K562 (cell line): Measurements from ENCODE around the gene RNF114. TPM values are rescaled to one million over a fixed set of nuclear protein-coding genes. Genes with fewer than 3 reads are reported as not detected.

Experiments
- ATAC-seq: fragments of 200-7000 bp; cut with Tn5 transposase; 3 replicates; pipeline ENCODE4 v1.9.1; 2020; ENCODE audit warnings: moderate library complexity
- BruUV-seq: library from RNA; stranded (reverse); fragments of 400-500 nt; replicated peaks from 2 replicates; lab custom pipeline; 2021; lab: Mats Ljungman, UMichigan
- CTCF ChIA-PET: fragments of 300-600 bp; formaldehyde crosslinking; extraction: SDS; loops from one replicate; lab custom pipeline; 2021; ENCODE audit warnings: low intra/inter-chr PET ratio; lab: Yijun Ruan, JAX
- POLR2A ChIA-PET: fragments of 300-600, 350-650 bp; sonication (Branson Sonifier 250); formaldehyde crosslinking; extraction: SDS; loops from one replicate; lab custom pipeline; 2021; ENCODE audit warnings: antibody characterized with exemption, inconsistent platforms; lab: Yijun Ruan, JAX
- DNase-seq, 4 experiments: peaks; one replicate each; pipeline versions ENCODE4 v3.0.0 to v3.0.0-alpha.2; 2011 to 2018; ENCODE audit warnings: low spot score in 3 of 4, mixed read lengths in 3 of 4; ENCODE audit errors: extremely low read depth in 1 of 4
- FAIRE-seq: peaks from 2 replicates; lab custom pipeline; 2011; peaks lifted over from hg19 to GRCh38; lab: Jason Lieb, UNC
- H2AFZ ChIP-seq: 2 replicates; pipeline ENCODE4 v1.6.0; 2011; ENCODE audit warnings: low read depth, low read length, control low read depth, inconsistent platforms
- H3K27ac ChIP-seq: fragments of 200-600 bp; 3 replicates; pipeline ENCODE4 v1.8.0; 2011; ENCODE audit warnings: low read depth, mild to moderate bottlenecking, control low read depth, inconsistent platforms, low read length, moderate library complexity, mixed read lengths; ENCODE audit errors: extremely low read depth
- H3K27me3 ChIP-seq, 2 experiments: fragments of 300-600 bp in 1 of 2; 2 replicates in 1 of 2; 3 replicates in 1 of 2; pipeline versions ENCODE4 v1.6.0 to v1.8.0; 2011; ENCODE audit warnings: inconsistent platforms in 2 of 2, low read length in 2 of 2, mild to moderate bottlenecking in 1 of 2, mixed read lengths in 1 of 2, moderate library complexity in 1 of 2; ENCODE audit not compliant: control insufficient read depth in 2 of 2, insufficient read depth in 2 of 2
- H3K36me3 ChIP-seq: fragments of 300-600 bp; 3 replicates; pipeline ENCODE4 v1.8.0; 2011; ENCODE audit warnings: mild to moderate bottlenecking, low read length, inconsistent platforms; ENCODE audit not compliant: control insufficient read depth, insufficient read depth
- H3K4me1 ChIP-seq, 2 experiments: fragments of 200-600 bp in 1 of 2; replicated peaks in 1 of 2; 2 replicates in 1 of 2; 3 replicates in 1 of 2; pipeline versions ENCODE4 v1.5.1 to v1.8.0; 2011; ENCODE audit warnings: inconsistent platforms in 2 of 2, low read length in 2 of 2, mild to moderate bottlenecking in 1 of 2, mixed read lengths in 1 of 2, moderate library complexity in 1 of 2; ENCODE audit not compliant: control insufficient read depth in 2 of 2, insufficient read depth in 2 of 2
- H3K4me2 ChIP-seq: 2 replicates; pipeline ENCODE4 v1.6.1; 2011; ENCODE audit warnings: low read length, control low read depth, inconsistent platforms, mixed read lengths; ENCODE audit not compliant: insufficient read depth
- H3K4me3 ChIP-seq: fragments of 200-600 bp; sonication (generic), shearing (Covaris generic); 2 replicates; pipeline ENCODE4 v1.5.1; 2016; ENCODE audit warnings: control low read depth, inconsistent platforms
- H3K79me2 ChIP-seq: fragments of 200-600 bp; 3 replicates; pipeline ENCODE4 v1.8.0; 2011; ENCODE audit warnings: low read length, inconsistent platforms; ENCODE audit not compliant: control insufficient read depth, insufficient read depth
- H3K9ac ChIP-seq, 2 experiments: 2 replicates each; pipeline versions ENCODE4 v1.6.0 to v1.6.1; 2011; ENCODE audit warnings: low read depth in 2 of 2, low read length in 2 of 2, control low read depth in 1 of 2, inconsistent platforms in 1 of 2, mild to moderate bottlenecking in 1 of 2, mixed read lengths in 1 of 2; ENCODE audit not compliant: insufficient read depth in 1 of 2
- H3K9me1 ChIP-seq: one replicate; pipeline ENCODE4 v1.6.0; 2011; ENCODE audit warnings: inconsistent platforms, mild to moderate bottlenecking, low read length, moderate library complexity; ENCODE audit not compliant: control insufficient read depth, insufficient read depth
- H3K9me3 ChIP-seq: replicated peaks from 2 replicates; pipeline ENCODE4 v1.5.1; 2011; ENCODE audit warnings: low read depth, low read length, inconsistent platforms; ENCODE audit not compliant: control insufficient read depth, insufficient read depth
- H4K20me1 ChIP-seq: replicated peaks from 2 replicates; pipeline ENCODE4 v1.6.1; 2011; ENCODE audit warnings: low read length, inconsistent platforms, mixed read lengths; ENCODE audit not compliant: control insufficient read depth, insufficient read depth
- ARID2 ChIP-seq: fragments of 450-650 bp; IDR thresholded peaks from 2 replicates; pipeline ENCODE4 v1.6.1; 2017; ENCODE audit warnings: antibody characterized with exemption, mild to moderate bottlenecking
- ELK1 ChIP-seq: sonication (generic); formaldehyde crosslinking; IDR thresholded peaks from 2 replicates; pipeline ENCODE4 v1.8.1; 2022; ENCODE audit warnings: missing genetic modification reagents
- ERF ChIP-seq: fragments of 450-650 bp; formaldehyde crosslinking; IDR thresholded peaks from 2 replicates; pipeline ENCODE4 v1.4.0; 2020; ENCODE audit warnings: mild to moderate bottlenecking, mixed read lengths
- GABPB1 ChIP-seq: sonication (generic); formaldehyde crosslinking; IDR thresholded peaks from 2 replicates; pipeline ENCODE4 v1.8.0; 2022; ENCODE audit warnings: mild to moderate bottlenecking, missing genetic modification reagents
- LARP7 ChIP-seq: fragments of 450-650 bp; IDR thresholded peaks from 2 replicates; pipeline ENCODE4 v1.6.1; 2016
- MYC ChIP-seq, 2 experiments: fragments of 250-450 bp in 1 of 2; sonication (Bioruptor Pico) in 1 of 2; IDR thresholded peaks; 2 replicates each; pipeline versions ENCODE4 v1.5.1 to v1.6.1; 2012 to 2021; ENCODE audit warnings: low read depth in 2 of 2, borderline replicate concordance in 1 of 2, improper control_type of control experiment in 1 of 2, low read length in 1 of 2, mild to moderate bottlenecking in 1 of 2, moderate library complexity in 1 of 2
- NR2C2 ChIP-seq, 2 experiments: fragments of 200-800 bp in 1 of 2; sonication (Bioruptor generic) in 1 of 2; sonication (generic) in 1 of 2; formaldehyde crosslinking in 1 of 2; IDR thresholded peaks; 2 replicates each; pipeline versions ENCODE4 v1.6.1 to v1.8.0; 2016 to 2022; ENCODE audit warnings: mild to moderate bottlenecking in 1 of 2, missing compliant biosample characterization in 1 of 2, missing genetic modification characterization in 1 of 2, missing genetic modification reagents in 1 of 2
- NUFIP1 ChIP-seq: fragments of 450-650 bp; IDR thresholded peaks from 2 replicates; pipeline ENCODE4 v1.6.1; 2018; ENCODE audit not compliant: partially characterized antibody
- RBM22 ChIP-seq: fragments of 200-400 bp; formaldehyde crosslinking; IDR thresholded peaks from 2 replicates; pipeline ENCODE4 v1.6.1; 2018; ENCODE audit warnings: low read length, low read depth; ENCODE audit not compliant: poor library complexity, severe bottlenecking
- TAF15 ChIP-seq: fragments of 200-400 bp; formaldehyde crosslinking; IDR thresholded peaks from 2 replicates; pipeline ENCODE4 v1.6.1; 2017; ENCODE audit warnings: mild to moderate bottlenecking, low read depth, low read length, moderate library complexity
- TBL1XR1 ChIP-seq, 2 experiments: IDR thresholded peaks; 2 replicates each; pipeline ENCODE4 v1.6.1; 2012; ENCODE audit warnings: improper control_type of control experiment in 2 of 2, low read length in 2 of 2, mild to moderate bottlenecking in 1 of 2
- U2AF2 ChIP-seq: fragments of 200-400 bp; formaldehyde crosslinking; optimal IDR thresholded peaks from 2 replicates; pipeline ENCODE3; 2017; ENCODE audit warnings: low read depth, mild to moderate bottlenecking, low read length
- ZKSCAN3 ChIP-seq: fragments of 250-450 bp; sonication (Bioruptor Pico); IDR thresholded peaks from 2 replicates; pipeline ENCODE4 v1.4.0; 2020
- ZNF77 ChIP-seq: fragments of 250-450 bp; sonication (Bioruptor Pico); IDR thresholded peaks from 2 replicates; pipeline ENCODE4 v1.5.0; 2020
- WGBS: fragments of 100-300 bp; shearing (Covaris generic); methylation state at CpG from one replicate; pipeline ENCODE4 v1.1.6; 2016; ENCODE audit warnings: low coverage, mixed read lengths; ENCODE audit not compliant: insufficient coverage; ENCODE audit errors: missing lambda C conversion rate; 5-methylcytosine and 5-hydroxymethylcytosine counted together
- in situ Hi-C: fragments of 300-500 bp; cut with MboI; formaldehyde crosslinking; loops from 4 replicates; pipeline ENCODE4 v1.15.0; 2018; ENCODE audit warnings: inconsistent platforms, mixed read lengths
- intact Hi-C: fragments of 100-400 bp; cut with micrococcal nuclease; formaldehyde crosslinking; loops from 2 replicates; pipeline ENCODE4 v1.14.2; 2022
- polyA plus RNA-seq, 8 experiments: library from polyadenylated mRNA; depleted of rRNA in 4 of 8; stranded (reverse) in 5 of 8; unstranded in 3 of 8; fragments of >200 nt; fragmentation: Nextera tagmentation in 2 of 8; fragmentation: Illumina TruSeq in 1 of 8; extraction: Ambion mirVana in 2 of 8; extraction: Trizol in 1 of 8; gene quantifications; 2 replicates each; pipeline versions ENCODE4 v1.2.1 to v1.2.3, GENCODE V29; 2011 to 2014; ENCODE audit warnings: inconsistent platforms in 1 of 8, missing spikeins in 1 of 8
- total RNA-seq, 7 experiments: library from RNA; depleted of rRNA in 6 of 7; stranded (reverse); fragments of >200 nt in 6 of 7; fragmentation: Illumina TruSeq in 2 of 7; extraction: Trizol in 2 of 7; gene quantifications; 2 replicates each; pipeline versions ENCODE4 v1.2.1 to v1.2.3, GENCODE V29; 2011 to 2021; ENCODE audit warnings: low replicate concordance in 1 of 7
- TF ChIP-seq, protein P1 (sequence below): fragments of 200-800 bp; sonication (Bioruptor generic); IDR thresholded peaks from 2 replicates; pipeline ENCODE4 v1.6.1; 2017; ENCODE audit warnings: missing genetic modification characterization, missing compliant biosample characterization

The RNF114 gene
- total and polyA plus RNA-seq, 9 of the 15 experiments (the other 6 are each of a cell fraction or from before 2014, with no cell fraction given) = 38.6 to 111 (median 62.6) TPM

DNA sequence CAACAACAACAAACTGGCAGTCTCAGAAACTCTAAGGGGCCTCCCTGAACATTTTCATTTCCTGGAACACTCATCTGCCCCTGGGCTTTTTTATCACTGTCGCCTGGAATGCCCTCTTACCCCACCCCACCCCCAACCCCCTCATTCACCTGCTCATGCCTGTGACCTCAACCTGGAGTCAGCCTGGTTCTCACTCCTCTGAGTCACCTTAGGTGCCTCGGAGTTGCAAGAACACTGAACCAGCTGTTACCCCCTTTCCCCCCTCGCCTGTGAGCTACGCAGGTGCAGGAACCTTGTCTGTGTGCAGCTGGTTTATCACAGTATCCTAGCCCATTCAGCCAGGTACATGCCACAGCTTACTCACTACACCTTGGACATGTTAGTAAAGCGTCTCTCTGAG, 33.7 kb downstream of the RNF114 start (continued):
- TF ChIP-seq U2AF2 (no peak), ARID2 (no peak), LARP7 (no peak), MYC (IDR thresholded peaks at IDR 0.05; ENCODE audit: low read depth, low read length) (no peak), MYC (CRISPR knock-in tag; IDR thresholded peaks at IDR 0.05; ENCODE audit: borderline replicate concordance, low read depth) (no peak)
- TF ChIP-seq, protein P1, sequence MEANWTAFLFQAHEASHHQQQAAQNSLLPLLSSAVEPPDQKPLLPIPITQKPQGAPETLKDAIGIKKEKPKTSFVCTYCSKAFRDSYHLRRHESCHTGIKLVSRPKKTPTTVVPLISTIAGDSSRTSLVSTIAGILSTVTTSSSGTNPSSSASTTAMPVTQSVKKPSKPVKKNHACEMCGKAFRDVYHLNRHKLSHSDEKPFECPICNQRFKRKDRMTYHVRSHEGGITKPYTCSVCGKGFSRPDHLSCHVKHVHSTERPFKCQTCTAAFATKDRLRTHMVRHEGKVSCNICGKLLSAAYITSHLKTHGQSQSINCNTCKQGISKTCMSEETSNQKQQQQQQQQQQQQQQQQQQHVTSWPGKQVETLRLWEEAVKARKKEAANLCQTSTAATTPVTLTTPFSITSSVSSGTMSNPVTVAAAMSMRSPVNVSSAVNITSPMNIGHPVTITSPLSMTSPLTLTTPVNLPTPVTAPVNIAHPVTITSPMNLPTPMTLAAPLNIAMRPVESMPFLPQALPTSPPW (CRISPR knock-in tag) = no peak

DNA sequence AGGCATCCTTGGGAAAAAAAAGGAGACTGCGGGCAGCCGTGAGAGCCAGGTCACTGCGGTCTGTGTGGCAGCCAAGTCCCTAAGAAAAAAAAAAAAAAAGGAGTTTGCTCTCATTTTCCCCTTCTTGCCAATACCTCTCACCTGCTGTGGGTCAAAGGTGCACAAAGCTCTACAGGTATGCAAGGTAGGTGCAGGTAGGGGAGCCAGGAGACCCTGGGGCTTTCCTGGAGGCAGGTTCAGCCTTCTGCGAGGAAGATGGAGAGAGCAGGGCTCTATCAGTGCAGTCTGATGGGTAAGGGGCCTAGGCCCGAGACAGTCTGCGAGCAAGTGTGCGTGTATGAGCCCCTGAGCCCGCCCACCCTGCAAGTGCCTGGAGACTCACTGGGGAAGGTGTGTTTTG, 34.3 kb downstream of the RNF114 start:
- in situ Hi-C loops = loop anchor here (10.0 kb wide), 1 partner anchor 604 kb away; no protein-coding TSS in a partner anchor
- ATAC-seq = no peak
- CTCF ChIA-PET = no interaction called here

More for the DNA sequence above, 34.3 kb downstream of the RNF114 start:
- peaks cover 1% of the 10 kb centered on the region; the same call in 1 of the 3 replicates for H3K36me3 ChIP-seq
- H3K4me3 ChIP-seq = no peak overlapping the region
- no peaks in the 10 kb centered on the region for H3K27me3 ChIP-seq
- H2AFZ ChIP-seq = no peak overlapping the region
- POLR2A ChIA-PET = interaction anchor here (0.6 to 1.5 kb wide), 2 partner anchors 14 to 136 kb away, joined by 5 to 6 read pairs; no protein-coding TSS in a partner anchor
- intact Hi-C loops = no loop called here
- peaks cover 10 to 12% of the 10 kb centered on the region in 2 experiments; a peak in 4 of 5 replicates for H3K4me1 ChIP-seq
- TF ChIP-seq GABPB1 (CRISPR knock-in tag) (no peak), ERF (CRISPR knock-in tag) (no peak), ELK1 (CRISPR knock-in tag) (no peak), TAF15 (no peak), RBM22 (no peak), NR2C2 (CRISPR knock-in tag; IDR thresholded peaks at IDR 0.05) (no peak), NR2C2 (tag; IDR thresholded peaks at IDR 0.05) (no peak), TBL1XR1 (IDR thresholded peaks at IDR 0.05; ENCODE audit: low read length in 2 of 2) (no peak), ZNF77 (no peak), NUFIP1 (no peak), ZKSCAN3 (no peak)
- TF ChIP-seq, all 486 proteins: peak for 0
- BruUV-seq = no TSS peak
- Histone ChIP-seq H4K20me1 (no peaks in the 10 kb centered on the region), H3K9me3 (no peaks in the 10 kb centered on the region), H3K4me2 (no peak overlapping the region), H3K79me2 (no peaks in the 10 kb centered on the region), H3K9me1 (no peaks in the 10 kb centered on the region), H3K9ac (no peak overlapping the region), H3K27ac (no peak overlapping the region)
- no peak for DNase-seq
- no peak for FAIRE-seq
- WGBS = 79% methylated on average over 8 of the region's 8 CpGs
